ENCODE data around the gene IGFBP1.

IGFBP1 gene

GRCh38 chr7:45920502-45921380 is 32.5 kb downstream of the IGFBP1 start, which contains the start of gene IGFBP3:
IGFBP3 (minus strand) TSS chr7:45921272; CDS start chr7:45921140, 132 bp downstream.
- CTCF ChIA-PET = interaction anchor here (0.6 to 3.9 kb wide), 20 partner anchors 8 to 1314 kb away, joined by 3 to 15 read pairs (median 4); no protein-coding TSS in a partner anchor
- Histone ChIP-seq H3K36me3 (ENCODE audit: control insufficient read depth in 2 of 2, insufficient read depth in 1 of 2, low read length in 2 of 2) (no peaks in the 10 kb centered on the region), H3K27ac (ENCODE audit: extremely low read depth, low read depth, low read length) (peak within 1 kb of the TSS; percentile 27; the same call in 1 of the 2 replicates), H3K4me1 (ENCODE audit: control insufficient read depth, insufficient read depth, low read length) (peaks cover 3% of the 10 kb centered on the region; the same call in 1 of the 2 replicates), H3K9me3 (ENCODE audit: control insufficient read depth, insufficient read depth, low read depth, low read length) (no peaks in the 10 kb centered on the region), H3K4me3 (ENCODE audit: low read depth, low read length) (peak within 1 kb of the TSS; percentile 57)
- POLR2A ChIA-PET = no interaction called here
- TF ChIP-seq HOXD13 (CRISPR knock-in tag; IDR thresholded peaks at IDR 0.05; ENCODE audit: borderline replicate concordance) (no peak), ZNF843 (tag by site-specific recombination; IDR thresholded peaks at IDR 0.05) (no peak), ZNF777 (tag by site-specific recombination; IDR thresholded peaks at IDR 0.05; ENCODE audit: borderline replicate concordance) (no peak), ZNF169 (tag by site-specific recombination; IDR thresholded peaks at IDR 0.05) (no peak), ZBTB17 (tag by site-specific recombination; IDR thresholded peaks at IDR 0.05) (no peak), ZNF140 (tag by site-specific recombination; IDR thresholded peaks at IDR 0.05) (no peak), ZNF518A (tag by site-specific recombination; conservative IDR thresholded peaks at IDR 0.05; ENCODE audit: low read depth) (no peak), TSHZ1 (tag by site-specific recombination; IDR thresholded peaks at IDR 0.05; ENCODE audit: borderline replicate concordance) (no peak), ZNF404 (tag by site-specific recombination; IDR thresholded peaks at IDR 0.05) (no peak), ZBTB8A (tag by site-specific recombination; IDR thresholded peaks at IDR 0.05) (peak; percentile 36; the same call in 1 of the 2 replicates), SCRT1 (tag by site-specific recombination; IDR thresholded peaks at IDR 0.05; ENCODE audit: borderline replicate concordance) (no peak), ZNF416 (tag by site-specific recombination; IDR thresholded peaks at IDR 0.05) (no peak), ZNF174 (tag by site-specific recombination; IDR thresholded peaks at IDR 0.05) (no peak), ZNF449 (tag by site-specific recombination; IDR thresholded peaks at IDR 0.05) (peak; percentile 87), ZBTB26 (tag by site-specific recombination; optimal IDR thresholded peaks at IDR 0.05) (peak; percentile 52), ZBTB21 (tag by site-specific recombination; IDR thresholded peaks at IDR 0.05) (no peak), ZNF280D (tag by site-specific recombination; IDR thresholded peaks at IDR 0.05) (no peak), ZNF560 (tag by site-specific recombination; IDR thresholded peaks at IDR 0.05; ENCODE audit: borderline replicate concordance) (no peak), SETDB1 (IDR thresholded peaks at IDR 0.05; ENCODE audit: insufficient read length, low read length) (no peak), ZNF473 (tag by site-specific recombination; IDR thresholded peaks at IDR 0.05) (no peak), ZNF621 (tag by site-specific recombination; IDR thresholded peaks at IDR 0.05) (no peak)

Measured in HEK293 (cell line).